H1 (cell line): ENCODE measurements around the gene LEMD1. TPM values are rescaled to one million over a fixed set of nuclear protein-coding genes. Genes with fewer than 3 reads are reported as not detected.

Experiments
- SIX5 ChIP-seq: IDR thresholded peaks from 2 replicates; pipeline ENCODE4 v1.6.1; 2011; ENCODE audit warnings: mild to moderate bottlenecking, low read depth, low read length
- polyA plus RNA-seq, 7 experiments: library from polyadenylated mRNA; depleted of rRNA in 3 of 7; stranded (reverse) in 5 of 7; unstranded in 2 of 7; fragments of >200 nt in 5 of 7; fragments of 200-250 nt in 2 of 7; gene quantifications; 1 replicate in 5 of 7; 2 replicates in 1 of 7; 4 replicates in 1 of 7; pipeline versions ENCODE4 v1.2.1 to v1.2.3, GENCODE V29; 2011 to 2013; ENCODE audit warnings: missing spikeins in 2 of 7, mixed read lengths in 2 of 7
- total RNA-seq: library from RNA; stranded (reverse); fragmentation: NEBNext Ultra II Directional; extraction: Animal tissue kit (Norgen Biotek cat#: 25700); gene quantifications from 2 replicates; pipeline ENCODE4 v1.2.1, GENCODE V29; 2021

LEMD1 gene
- total and polyA plus RNA-seq, 2 of the 8 experiments (the other 6 are each of a cell fraction or from before 2014, with no cell fraction given), result 10.0 to 10.5 TPM

DNA sequence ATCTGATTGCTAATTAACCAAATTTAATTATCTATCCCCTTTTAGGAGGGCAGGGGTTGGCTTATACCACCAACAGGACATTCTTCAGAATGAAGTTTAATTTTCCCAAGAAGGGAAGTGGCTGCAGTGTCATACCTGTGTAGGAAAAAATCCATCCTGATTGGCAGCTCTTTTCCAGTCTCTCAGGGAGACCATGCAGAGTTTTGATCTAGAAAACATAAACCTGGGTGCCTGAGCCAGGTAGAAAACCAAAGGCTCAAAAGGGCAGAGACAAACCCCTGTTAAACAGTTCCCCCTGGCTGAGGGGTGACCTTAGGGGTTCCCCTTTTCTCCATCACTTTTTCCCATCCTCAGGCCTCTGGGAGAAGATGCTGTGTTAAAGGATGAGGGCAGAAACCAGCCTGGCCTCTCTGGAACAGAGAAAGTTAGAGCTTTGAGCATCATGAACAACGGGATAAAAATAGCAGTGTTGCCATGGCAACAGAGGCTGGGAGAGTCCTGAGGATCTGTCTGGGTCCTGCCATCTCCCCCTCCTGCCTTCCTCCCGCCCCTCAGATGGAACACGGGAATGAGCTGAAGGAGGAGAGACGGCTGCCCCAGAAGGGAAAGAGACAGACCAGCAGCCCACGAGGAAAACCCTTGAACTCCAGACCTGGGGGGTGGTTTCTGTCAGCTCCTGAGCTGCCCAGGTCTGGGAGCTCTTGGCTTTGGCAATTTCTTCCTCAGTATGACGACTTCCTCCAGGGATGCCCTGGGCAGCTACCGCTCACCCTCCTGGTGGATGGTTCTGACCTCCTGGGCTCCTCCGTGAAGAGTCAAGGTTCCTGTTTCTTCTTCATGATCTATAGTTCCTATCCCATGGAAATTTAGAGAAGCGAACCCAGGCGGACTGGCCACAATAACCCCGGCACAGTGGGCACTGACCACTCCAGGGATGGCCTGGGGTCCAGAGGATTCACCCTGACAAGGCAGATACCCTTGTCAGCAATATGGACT is 14.0 kb upstream of the LEMD1 start (continued):
- no peak for TF ChIP-seq SIX5
